Measurements from ENCODE around the gene PGM3.

The PGM3 gene

GRCh38 chr6:83126223-83126622 is 66.8 kb downstream of the PGM3 start:
- TF ChIP-seq CTCF (conservative IDR thresholded peaks at IDR 0.05; ENCODE audit: control insufficient read depth, insufficient read depth, low read depth, low read length) = no peak
- DNase-seq (ENCODE audit: low read depth) = no peak
- no peak overlapping the region for H3K4me3 ChIP-seq (ENCODE audit: control insufficient read depth, low read depth, low read length)

- H3K4me3 ChIP-seq (ENCODE audit: control insufficient read depth, low read depth, low read length) = no peak overlapping the region
- no peak for DNase-seq (ENCODE audit: low read depth)
- TF ChIP-seq CTCF (conservative IDR thresholded peaks at IDR 0.05; ENCODE audit: control insufficient read depth, insufficient read depth, low read depth, low read length) = no peak
These were observed 67.6 kb downstream of the PGM3 start for GRCh38 chr6:83125425-83125824.

GRCh38 chr6:83124553-83124952 is 68.5 kb downstream of the PGM3 start:
- TF ChIP-seq CTCF (conservative IDR thresholded peaks at IDR 0.05; ENCODE audit: control insufficient read depth, insufficient read depth, low read depth, low read length) = no peak
- DNase-seq (ENCODE audit: low read depth) = no peak
- no peak overlapping the region for H3K4me3 ChIP-seq (ENCODE audit: control insufficient read depth, low read depth, low read length)

GRCh38 chr6:83119742-83120300 is 73.2 kb downstream of the PGM3 start:
- H3K4me3 ChIP-seq (ENCODE audit: control insufficient read depth, low read depth, low read length) = no peak overlapping the region
- no peak for DNase-seq (ENCODE audit: low read depth)
- TF ChIP-seq CTCF (conservative IDR thresholded peaks at IDR 0.05; ENCODE audit: control insufficient read depth, insufficient read depth, low read depth, low read length) = no peak

GRCh38 chr6:83117802-83118201 is 75.3 kb downstream of the PGM3 start:
- H3K4me3 ChIP-seq (ENCODE audit: control insufficient read depth, low read depth, low read length) = no peak overlapping the region
- DNase-seq (ENCODE audit: low read depth) = no peak
- no peak for TF ChIP-seq CTCF (conservative IDR thresholded peaks at IDR 0.05; ENCODE audit: control insufficient read depth, insufficient read depth, low read depth, low read length)

Measured in fibroblast of mammary gland (primary cell).